HCT116 (cell line): ENCODE results near the gene TMEM11. TPM values are rescaled to one million over a fixed set of nuclear protein-coding genes. Genes with fewer than 3 reads are reported as not detected.

Source experiments
- ATAC-seq: fragments of 200-7000 bp; cut with Tn5 transposase; 2 replicates; pipeline ENCODE4 v1.9.1; 2020; ENCODE audit warnings: mild to moderate bottlenecking, moderate library complexity
- BruUV-seq: library from RNA; stranded (reverse); fragments of 400-500 nt; replicated peaks from 2 replicates; lab custom pipeline; 2021; lab: Mats Ljungman, UMichigan
- CTCF ChIA-PET: fragments of 300-600 bp; sonication (Branson Sonifier 250); formaldehyde crosslinking; loops from one replicate; lab custom pipeline; 2021; ENCODE audit warnings: antibody characterized with exemption; lab: Charles Lee
- POLR2A ChIA-PET: fragments of 300-600, 350-600 bp; sonication (Branson Sonifier 250); formaldehyde crosslinking; loops from one replicate; lab custom pipeline; 2021; ENCODE audit warnings: antibody characterized with exemption; lab: Charles Lee
- RAD21 ChIA-PET, 2 experiments: fragments of 300-600 bp; sonication (Branson Sonifier 250); formaldehyde crosslinking; loops; one replicate each; lab custom pipeline; 2023; ENCODE audit warnings: low total read pairs in 2 of 2; ENCODE audit not compliant: uncharacterized antibody in 2 of 2, unreplicated experiment in 2 of 2, low non-redundant PET in 1 of 2; lab: Charles Lee
- DNase-seq: peaks from one replicate; pipeline ENCODE4 v3.0.0-alpha.2; 2010; ENCODE audit warnings: low read depth, low spot score
- H2AFZ ChIP-seq: fragments of 200-600 bp; shearing (Covaris generic), sonication (generic); 2 replicates; pipeline ENCODE4 v1.6.1; 2017; ENCODE audit warnings: low read depth, mixed run types, mixed read lengths, antibody characterized with exemption, low read length; ENCODE audit not compliant: poor library complexity, severe bottlenecking
- H3K27ac ChIP-seq: 2 replicates; pipeline ENCODE4 v1.5.1; 2012; ENCODE audit warnings: low read depth, low read length
- H3K27me3 ChIP-seq: fragments of 200-600 bp; sonication (generic); 2 replicates; pipeline ENCODE4 v1.6.1; 2016; ENCODE audit warnings: mixed run types, low read length, mixed read lengths; ENCODE audit not compliant: insufficient read depth
- H3K36me3 ChIP-seq, 2 experiments: fragments of 200-500 bp in 1 of 2; fragments of 200-600 bp in 1 of 2; sonication (Bioruptor generic) in 1 of 2; sonication (generic) in 1 of 2; 2 replicates each; pipeline versions ENCODE4 v1.5.1 to v1.6.1; 2014 to 2016; ENCODE audit warnings: low read length in 2 of 2, inconsistent platforms in 1 of 2, mixed read lengths in 1 of 2, mixed run types in 1 of 2; ENCODE audit not compliant: insufficient read depth in 2 of 2, control insufficient read depth in 1 of 2
- H3K4me1 ChIP-seq, 2 experiments: fragments of 200-600 bp in 1 of 2; sonication (generic) in 1 of 2; 2 replicates each; pipeline versions ENCODE4 v1.5.1 to v1.6.1; 2012 to 2017; ENCODE audit warnings: low read length in 2 of 2, inconsistent platforms in 1 of 2, mild to moderate bottlenecking in 1 of 2, mixed read lengths in 1 of 2, mixed run types in 1 of 2, moderate library complexity in 1 of 2; ENCODE audit not compliant: insufficient read depth in 2 of 2, control insufficient read depth in 1 of 2
- H3K4me2 ChIP-seq: fragments of 200-600 bp; sonication (generic); 2 replicates; pipeline ENCODE4 v1.6.1; 2017; ENCODE audit warnings: mixed run types, low read length, mixed read lengths
- H3K4me3 ChIP-seq, 2 experiments: fragments of 200-600 bp in 1 of 2; sonication (generic) in 1 of 2; replicated peaks in 1 of 2; 2 replicates each; pipeline ENCODE4 v1.5.1; 2011 to 2016; ENCODE audit warnings: low read length in 2 of 2, control low read depth in 1 of 2, low read depth in 1 of 2, mild to moderate bottlenecking in 1 of 2, mixed read lengths in 1 of 2, mixed run types in 1 of 2
- H3K79me2 ChIP-seq: fragments of 200-600 bp; sonication (generic); 2 replicates; pipeline ENCODE4 v1.6.1; 2017; ENCODE audit warnings: mild to moderate bottlenecking, mixed run types, low read length, moderate library complexity, mixed read lengths; ENCODE audit not compliant: insufficient read depth
- H3K9ac ChIP-seq: fragments of 200-600 bp; sonication (generic); 2 replicates; pipeline ENCODE4 v1.6.1; 2016; ENCODE audit warnings: low read length, mixed read lengths
- H3K9me2 ChIP-seq: fragments of 200-600 bp; sonication (generic), shearing (Covaris generic); 2 replicates; pipeline ENCODE4 v1.6.1; 2017; ENCODE audit warnings: mixed run types, mild to moderate bottlenecking, moderate library complexity; ENCODE audit not compliant: insufficient read depth
- H3K9me3 ChIP-seq, 2 experiments: fragments of 200-500 bp in 1 of 2; fragments of 200-600 bp in 1 of 2; sonication (Bioruptor generic) in 1 of 2; sonication (generic) in 1 of 2; 2 replicates each; pipeline ENCODE4 v1.6.1; 2014 to 2017; ENCODE audit warnings: low read length in 2 of 2, mixed read lengths in 2 of 2, inconsistent platforms in 1 of 2, low read depth in 1 of 2, mild to moderate bottlenecking in 1 of 2, mixed run types in 1 of 2, moderate library complexity in 1 of 2; ENCODE audit not compliant: control insufficient read depth in 1 of 2, insufficient read depth in 1 of 2
- H4K20me1 ChIP-seq: fragments of 200-600 bp; sonication (generic), shearing (Covaris generic); 2 replicates; pipeline ENCODE4 v1.6.1; 2017; ENCODE audit warnings: mixed run types, mild to moderate bottlenecking, moderate library complexity; ENCODE audit not compliant: insufficient read depth
- ATF3 ChIP-seq: IDR thresholded peaks from 2 replicates; pipeline ENCODE4 v1.6.1; 2012
- CBX3 ChIP-seq: IDR thresholded peaks from 2 replicates; pipeline ENCODE4 v1.6.1; 2012; ENCODE audit warnings: low read depth
- CEBPB ChIP-seq: IDR thresholded peaks from 2 replicates; pipeline ENCODE4 v1.6.1; 2012; ENCODE audit warnings: low read depth
- EGR1 ChIP-seq: IDR thresholded peaks from 2 replicates; pipeline ENCODE4 v1.6.1; 2012; ENCODE audit warnings: low read depth
- EZH2 ChIP-seq: fragments of 200-600 bp; sonication (generic); IDR thresholded peaks from 2 replicates; pipeline ENCODE4 v1.6.1; 2017; ENCODE audit warnings: antibody characterized with exemption, mixed run types
- EZH2phosphoT487 ChIP-seq: fragments of 200-600 bp; IDR thresholded peaks from 2 replicates; pipeline ENCODE4 v1.6.1; 2018; ENCODE audit warnings: antibody characterized with exemption, borderline replicate concordance
- FOSL1 ChIP-seq: IDR thresholded peaks from 2 replicates; pipeline ENCODE4 v1.6.1; 2012; ENCODE audit warnings: low read depth
- JUND ChIP-seq: IDR thresholded peaks from 2 replicates; pipeline ENCODE4 v1.6.1; 2012
- POLR2A ChIP-seq: IDR thresholded peaks from 2 replicates; pipeline ENCODE4 v1.7.0; 2011; ENCODE audit warnings: borderline replicate concordance; ENCODE audit not compliant: insufficient read depth, insufficient read length; ENCODE audit errors: extremely low read depth
- POLR2AphosphoS5 ChIP-seq: IDR thresholded peaks from 2 replicates; pipeline ENCODE4 v1.6.1; 2011; ENCODE audit warnings: mild to moderate bottlenecking, low read depth, low read length, moderate library complexity
- RAD21 ChIP-seq: IDR thresholded peaks from 2 replicates; pipeline ENCODE4 v1.6.1; 2012; ENCODE audit warnings: low read depth, mild to moderate bottlenecking
- SIN3A ChIP-seq: IDR thresholded peaks from 2 replicates; pipeline ENCODE4 v1.6.1; 2012; ENCODE audit warnings: low read depth
- SP1 ChIP-seq: IDR thresholded peaks from 2 replicates; pipeline ENCODE4 v1.6.1; 2012; ENCODE audit warnings: low read depth
- SRF ChIP-seq: IDR thresholded peaks from 2 replicates; pipeline ENCODE4 v1.6.1; 2012; ENCODE audit warnings: low read depth
- TCF7L2 ChIP-seq: IDR thresholded peaks from 2 replicates; pipeline ENCODE4 v1.7.0; 2011; ENCODE audit warnings: borderline replicate concordance, inconsistent platforms; ENCODE audit not compliant: insufficient read depth, insufficient read length; ENCODE audit errors: extremely low read depth
- YY1 ChIP-seq: IDR thresholded peaks from 2 replicates; pipeline ENCODE4 v1.6.1; 2011; ENCODE audit warnings: low read length, low read depth, moderate library complexity, mild to moderate bottlenecking; ENCODE audit not compliant: insufficient replicate concordance; ENCODE audit errors: extremely low read depth
- ZBTB33 ChIP-seq: IDR thresholded peaks from 2 replicates; pipeline ENCODE4 v1.6.1; 2011; ENCODE audit warnings: mild to moderate bottlenecking, low read length, moderate library complexity; ENCODE audit not compliant: insufficient replicate concordance; ENCODE audit errors: extremely low read depth
- ZFX ChIP-seq: fragments of 450-650 bp; IDR thresholded peaks from 2 replicates; pipeline ENCODE4 v1.6.1; 2017
- ZNF274 ChIP-seq: fragments of 200-500 bp; sonication (Bioruptor generic); IDR thresholded peaks from 2 replicates; pipeline ENCODE4 v1.6.1; 2014; ENCODE audit warnings: mild to moderate bottlenecking, low read depth, low read length, inconsistent platforms
- intact Hi-C: fragments of 100-400 bp; cut with micrococcal nuclease; formaldehyde crosslinking; loops from 2 replicates; pipeline ENCODE4 v1.10.0; 2022
- total RNA-seq: library from RNA; stranded (reverse); gene quantifications from one replicate; pipeline ENCODE4 v1.2.1, GENCODE V29; 2021; ENCODE audit not compliant: unreplicated experiment

TMEM11 gene
- total RNA-seq, 1 experiment from 2014 or later: 31.0 TPM

GRCh38 chr17:21247552-21248258 is 33.7 kb upstream of the TMEM11 start:
- no peaks in the 10 kb centered on the region for H4K20me1 ChIP-seq
- TF ChIP-seq ZFX (no peak), POLR2A (no peak), EGR1 (no peak), TCF7L2 (no peak), RAD21 (no peak), ZBTB33 (no peak), ZNF274 (no peak), FOSL1 (no peak), CBX3 (no peak), EZH2phosphoT487 (no peak), SRF (no peak), CEBPB (no peak), JUND (no peak), SP1 (no peak), ATF3 (no peak), EZH2 (no peak), POLR2AphosphoS5 (no peak), SIN3A (no peak), YY1 (no peak)
- TF ChIP-seq, all 23 proteins: peak for 0
- H3K9me3 ChIP-seq: no peaks in the 10 kb centered on the region
- H3K4me2 ChIP-seq: no peak overlapping the region
- intact Hi-C loops: no loop called here
- no peaks in the 10 kb centered on the region for H3K9me2 ChIP-seq
- no peaks in the 10 kb centered on the region for H3K36me3 ChIP-seq
- H3K4me1 ChIP-seq: peaks cover 5 to 21% of the 10 kb centered on the region in 2 experiments; a peak in 3 of 4 replicates
- H2AFZ ChIP-seq: no peak overlapping the region
- DNase-seq: no peak
- no peak overlapping the region for H3K9ac ChIP-seq
- H3K4me3 ChIP-seq: no peak overlapping the region
- no peaks in the 10 kb centered on the region for H3K79me2 ChIP-seq
- ATAC-seq: no peak
- no peaks in the 10 kb centered on the region for H3K27me3 ChIP-seq
- ChIA-PET RAD21 (no interaction called here), CTCF (no interaction called here), POLR2A (no interaction called here)
- H3K27ac ChIP-seq: no peak overlapping the region
- BruUV-seq: no TSS peak
